ENCODE results near the gene SKI.
"Not testable (repeated sequence)": the region's sequence is repeated elsewhere in the genome, so short reads cannot be mapped to it uniquely, and the experiment has no call there.

Gene SKI

DNA sequence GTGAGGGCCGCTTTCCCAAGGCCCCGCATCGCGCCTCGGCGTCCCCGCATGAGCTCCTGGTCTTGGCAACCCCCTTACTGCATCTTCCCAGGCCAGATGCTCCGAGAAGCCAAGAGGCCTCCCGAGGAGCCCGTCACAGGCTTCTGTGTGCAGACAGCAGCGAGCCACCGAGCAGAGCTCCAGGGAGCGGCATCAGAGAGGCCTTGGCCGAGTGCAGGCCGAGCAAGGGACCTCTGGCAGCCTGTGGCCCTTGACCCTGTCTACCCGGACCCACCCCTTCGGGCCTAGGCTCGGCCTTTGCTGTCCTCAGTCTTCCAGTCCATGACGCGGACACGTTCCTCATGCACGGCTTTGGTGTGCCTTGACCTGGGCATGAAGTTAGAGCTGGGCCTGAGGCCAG lies 99.7 kb downstream of the SKI start:
- DNase-seq, result no peak

DNA sequence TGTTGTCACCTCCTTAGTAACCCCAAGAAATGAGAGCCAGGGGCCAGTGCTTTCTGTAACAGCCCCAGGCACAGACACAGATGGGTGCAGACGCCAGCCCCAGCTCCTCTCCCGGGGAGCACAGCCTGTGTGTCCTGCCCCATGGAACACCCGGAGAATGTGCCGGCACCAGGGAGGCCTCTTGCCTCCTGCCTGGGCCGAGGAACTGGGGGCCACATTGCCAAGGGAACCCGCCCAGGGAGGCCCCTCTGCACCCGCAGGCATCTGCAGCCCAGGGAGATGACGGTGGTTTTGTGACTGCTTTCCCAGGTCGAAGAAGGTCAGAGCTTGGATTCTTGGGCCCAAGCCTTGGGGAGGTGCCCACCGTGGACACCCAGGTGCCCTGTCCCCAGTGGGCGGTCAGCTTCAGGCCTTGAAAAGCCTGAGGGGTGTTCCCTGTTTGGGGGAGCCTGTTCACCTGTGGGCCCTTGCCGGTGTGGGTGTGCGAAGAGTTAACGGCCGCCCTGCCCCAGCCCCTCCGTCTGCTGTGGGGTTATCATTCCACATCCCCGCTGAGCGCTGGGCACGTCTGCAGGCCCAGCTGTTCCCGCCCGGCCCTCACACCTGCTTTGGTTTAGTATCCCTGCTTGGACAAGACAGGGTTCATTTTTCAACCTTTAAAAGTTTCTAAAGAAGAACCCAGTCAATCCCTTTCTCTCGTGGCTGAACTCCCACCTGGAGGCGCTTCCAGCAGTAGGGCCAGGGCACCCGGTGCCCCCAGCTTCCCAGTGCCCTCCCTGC lies 100.7 kb downstream of the SKI start:
- DNase-seq, result no peak

DNA sequence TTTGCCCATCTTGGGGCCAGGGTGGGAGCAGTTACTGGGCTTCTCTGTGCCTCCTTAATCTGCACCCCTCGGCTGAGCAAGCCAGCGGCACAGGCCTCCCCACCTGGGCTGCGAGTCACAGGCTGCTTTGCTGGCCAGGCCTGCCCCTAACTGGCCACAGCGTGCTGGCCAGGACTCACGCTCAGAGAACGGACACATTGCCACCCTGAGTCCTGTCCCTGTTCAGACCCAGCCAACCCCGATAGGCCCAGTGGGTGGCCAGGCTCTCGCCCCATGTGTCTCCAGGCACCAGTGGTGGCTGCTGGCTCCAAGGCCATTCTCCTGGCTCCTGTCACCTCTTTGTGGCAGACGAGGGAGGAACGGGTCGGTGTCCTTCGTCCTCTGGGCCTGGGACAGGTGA lies 101.9 kb downstream of the SKI start:
- no peak for DNase-seq

DNA sequence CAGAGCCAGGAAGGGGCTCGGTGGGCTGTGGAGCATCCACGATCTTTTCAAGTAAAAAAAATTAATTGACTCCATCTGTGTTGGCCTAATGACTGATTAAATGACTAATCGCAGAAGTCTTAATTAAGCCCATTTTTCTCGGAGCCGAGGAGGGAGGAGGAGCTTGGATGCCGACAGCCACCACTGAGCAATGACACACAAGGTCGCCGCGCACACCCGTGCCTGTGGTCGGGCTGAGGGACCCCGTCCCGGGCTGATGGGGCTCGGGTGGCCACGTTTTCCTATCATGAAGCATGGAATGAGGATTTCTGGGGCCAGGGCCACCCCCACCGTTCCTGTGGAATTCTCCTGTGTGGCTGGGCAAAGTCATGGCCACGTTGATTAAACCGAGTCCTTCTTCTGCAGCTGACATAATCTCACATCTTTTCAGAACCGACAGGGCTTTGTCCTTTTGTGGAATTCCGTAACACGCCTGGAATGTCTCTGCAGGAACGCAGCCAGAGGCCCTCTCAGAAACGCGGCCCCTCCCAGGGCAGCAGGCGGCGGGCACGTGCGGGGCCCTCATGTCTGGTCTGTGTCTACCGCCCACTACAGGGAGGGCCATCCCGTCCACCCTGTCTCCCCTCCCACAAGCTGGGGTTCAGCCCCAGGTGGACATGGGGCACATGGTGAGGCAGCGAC lies 102.5 kb downstream of the SKI start:
- no peak for DNase-seq

DNA sequence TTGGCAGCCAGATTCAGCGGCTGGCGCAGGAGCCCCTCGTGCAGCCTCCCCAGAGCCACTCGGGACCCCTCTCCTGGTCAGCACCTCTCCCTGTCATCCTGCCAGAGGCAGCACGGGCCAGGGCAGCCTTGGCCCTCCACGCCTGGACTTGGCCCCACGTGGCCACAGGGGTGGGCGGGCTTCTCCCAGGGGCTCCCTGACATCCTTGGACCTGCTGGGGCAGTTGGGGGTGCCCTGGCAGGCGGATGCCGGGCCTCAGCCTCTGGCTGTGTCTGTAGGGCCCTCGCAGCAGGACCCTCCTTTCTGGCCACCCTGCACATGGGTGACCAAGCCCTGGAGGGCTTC lies 103.1 kb downstream of the SKI start:
- DNase-seq, result no peak

DNA sequence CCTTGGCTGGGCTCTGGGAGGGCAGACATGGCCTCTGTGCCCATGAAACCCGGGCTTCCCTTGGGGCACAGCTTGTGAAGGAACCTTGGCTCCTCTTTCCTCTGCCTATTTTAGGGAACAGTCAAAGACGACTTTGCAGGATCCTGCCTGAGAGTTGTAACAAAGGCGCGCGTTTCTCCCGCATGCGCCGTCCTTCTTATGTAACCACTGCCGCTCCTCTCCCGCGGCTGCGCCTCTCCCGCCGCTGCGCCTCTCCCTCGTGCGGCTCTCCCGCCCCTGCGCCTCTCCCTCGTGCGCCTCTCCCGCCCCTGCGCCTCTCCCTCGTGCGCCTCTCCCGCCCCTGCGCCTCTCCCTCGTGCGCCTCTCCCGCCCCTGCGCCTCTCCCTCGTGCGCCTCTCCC lies 103.5 kb downstream of the SKI start:
- not testable (repeated sequence) for DNase-seq

DNA sequence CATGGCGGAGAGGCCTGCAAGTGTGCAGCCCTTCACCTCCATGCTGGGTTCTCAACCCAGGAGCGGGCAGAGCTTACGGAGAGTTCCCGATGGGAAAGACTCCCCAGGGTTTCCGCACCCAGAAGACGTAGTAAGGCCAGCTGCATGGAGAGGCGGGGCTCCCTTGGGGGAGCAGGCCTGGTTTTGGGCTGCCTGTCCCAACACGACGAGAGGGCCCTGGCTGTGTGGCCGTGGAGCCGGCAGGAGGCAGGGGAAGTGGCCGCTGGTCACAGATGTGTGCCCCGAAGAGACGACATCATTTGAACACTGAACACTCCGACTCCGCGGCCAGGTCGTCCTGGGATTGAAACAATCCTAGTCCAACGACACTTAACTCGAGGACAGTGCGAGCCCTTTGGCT lies 106.2 kb downstream of the SKI start:
- DNase-seq, result no peak

GRCh38 chr1:2334883-2335534 lies 106.9 kb downstream of the SKI start:
- no peak for DNase-seq

GRCh38 chr1:2335721-2336455 lies 107.8 kb downstream of the SKI start:
- DNase-seq, result no peak

GRCh38 chr1:2336499-2336898 lies 108.4 kb downstream of the SKI start:
- DNase-seq, result no peak

DNA sequence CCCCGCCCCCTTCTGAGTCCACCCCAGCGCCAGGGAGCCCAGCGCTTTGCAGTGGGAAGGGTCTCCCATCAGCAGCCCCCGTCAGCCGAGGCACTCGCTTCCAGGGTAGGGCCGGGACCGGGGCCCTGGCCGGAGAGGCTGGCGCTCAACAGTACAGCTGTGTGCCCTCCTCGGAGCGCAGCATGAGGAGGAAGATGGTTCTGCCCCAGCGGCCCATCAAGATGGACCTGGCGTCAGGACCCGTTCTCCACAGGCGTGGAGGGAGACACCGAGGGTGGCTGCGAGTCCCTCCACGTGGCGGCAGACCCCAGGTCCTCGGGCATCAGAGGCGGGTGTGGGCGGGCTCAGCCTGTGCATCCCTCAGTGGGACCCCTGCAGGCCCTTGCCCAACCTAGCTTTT lies 109.0 kb downstream of the SKI start:
- no peak for DNase-seq

DNA sequence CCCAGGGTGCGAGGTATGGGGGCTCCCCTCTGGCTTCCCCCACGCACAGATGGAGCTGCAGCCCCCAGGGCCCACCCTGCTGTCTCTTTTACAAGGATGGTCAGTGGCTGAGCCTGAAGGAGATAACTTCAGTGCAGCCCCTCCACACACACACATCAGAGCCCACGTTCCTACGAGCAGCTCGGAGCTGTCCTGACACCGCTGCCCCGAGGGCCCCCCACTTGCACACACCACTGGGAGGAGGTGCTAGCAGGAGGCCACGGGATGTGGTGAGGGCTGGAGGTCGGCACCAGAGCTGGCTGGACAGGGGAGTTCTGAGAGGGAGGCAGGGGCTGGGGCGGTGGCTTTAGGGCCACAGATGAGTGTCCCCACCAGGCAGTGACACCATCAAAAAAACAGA lies 109.4 kb downstream of the SKI start:
- DNase-seq, result no peak

- no peak for DNase-seq
Observed at GRCh38 chr1:2339206-2340085, 111.3 kb downstream of the SKI start.

- no peak for DNase-seq
Observed at GRCh38 chr1:2340086-2340917, 112.2 kb downstream of the SKI start.

- no peak for DNase-seq
Observed at GRCh38 chr1:2340918-2341254, 112.8 kb downstream of the SKI start.

- no peak for DNase-seq
Observed at GRCh38 chr1:2341706-2342383, 113.7 kb downstream of the SKI start.

DNA sequence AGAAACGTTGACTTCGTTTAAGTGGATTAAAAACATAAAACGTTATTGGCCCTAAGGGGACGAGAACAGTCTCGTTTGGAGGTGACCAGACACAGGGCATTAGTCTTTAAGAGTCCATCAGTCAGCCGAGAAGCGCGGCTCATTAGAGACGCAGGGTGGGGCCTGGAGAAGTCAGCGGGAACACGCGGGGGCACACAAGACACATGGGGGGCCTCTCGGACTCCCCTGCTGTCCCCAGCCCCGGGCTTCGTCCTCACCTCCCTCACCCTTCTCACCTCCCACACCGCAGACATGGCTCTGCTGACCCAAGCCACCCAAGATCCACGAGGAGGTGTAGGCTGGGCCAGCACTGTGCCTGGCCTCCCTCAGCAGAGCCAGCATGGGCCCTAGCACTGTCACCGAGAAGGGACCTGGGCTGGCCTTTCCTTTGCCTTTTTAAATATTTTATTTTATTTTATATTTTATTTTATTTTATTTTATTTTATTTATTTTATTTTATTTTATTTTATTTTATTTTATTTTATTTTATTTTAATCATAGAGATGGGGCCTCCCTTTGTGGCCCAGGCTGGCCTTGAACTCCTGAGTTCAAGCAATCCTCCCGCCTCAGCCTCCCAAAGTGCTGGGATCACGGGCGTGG lies 114.4 kb downstream of the SKI start:
- DNase-seq, result no peak

DNA sequence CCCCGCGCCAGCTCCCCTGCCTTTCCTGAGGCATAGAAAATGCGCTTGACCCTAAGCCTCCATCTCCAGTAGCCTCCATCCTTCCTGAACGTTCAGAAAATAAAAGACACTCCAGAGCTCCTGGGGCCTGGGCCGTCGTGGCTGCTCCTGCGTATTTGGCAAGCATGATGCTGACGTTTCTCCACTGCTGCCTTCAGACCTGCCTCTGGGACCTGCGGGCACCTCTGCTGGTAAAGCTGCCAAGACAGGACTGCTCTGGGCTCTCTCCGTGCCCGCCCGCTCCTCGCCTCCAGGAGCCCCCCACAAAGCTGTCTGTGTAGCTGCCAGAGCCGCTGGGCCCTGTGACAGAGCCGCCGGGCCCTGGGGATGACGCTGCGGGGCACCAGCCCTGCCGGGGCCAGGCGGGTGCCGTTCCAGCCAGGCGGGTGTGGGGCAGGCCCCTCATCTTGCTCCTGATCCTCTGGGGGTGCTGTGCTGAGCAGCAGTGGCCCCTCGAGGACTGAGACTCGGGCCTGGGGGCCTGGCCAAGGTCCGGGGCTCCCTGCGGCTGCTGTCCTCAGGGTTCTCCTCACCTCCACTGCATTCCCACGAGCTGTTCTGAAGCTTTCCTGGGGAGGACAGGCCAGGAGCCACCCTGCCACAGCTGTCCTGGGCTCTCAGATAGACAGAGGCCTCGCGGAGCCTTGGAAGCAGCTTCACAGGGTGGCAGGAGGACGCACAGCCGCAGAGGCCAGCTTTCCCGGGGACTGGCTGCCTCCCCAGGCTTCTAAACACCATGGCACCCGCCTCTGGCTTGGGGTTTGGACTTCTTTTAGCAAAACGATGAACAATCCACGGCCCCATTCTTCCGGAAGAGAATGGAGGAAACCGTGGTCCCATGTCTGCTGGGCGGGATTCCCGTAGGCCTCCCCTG lies 115.2 kb downstream of the SKI start:
- no peak for DNase-seq

DNA sequence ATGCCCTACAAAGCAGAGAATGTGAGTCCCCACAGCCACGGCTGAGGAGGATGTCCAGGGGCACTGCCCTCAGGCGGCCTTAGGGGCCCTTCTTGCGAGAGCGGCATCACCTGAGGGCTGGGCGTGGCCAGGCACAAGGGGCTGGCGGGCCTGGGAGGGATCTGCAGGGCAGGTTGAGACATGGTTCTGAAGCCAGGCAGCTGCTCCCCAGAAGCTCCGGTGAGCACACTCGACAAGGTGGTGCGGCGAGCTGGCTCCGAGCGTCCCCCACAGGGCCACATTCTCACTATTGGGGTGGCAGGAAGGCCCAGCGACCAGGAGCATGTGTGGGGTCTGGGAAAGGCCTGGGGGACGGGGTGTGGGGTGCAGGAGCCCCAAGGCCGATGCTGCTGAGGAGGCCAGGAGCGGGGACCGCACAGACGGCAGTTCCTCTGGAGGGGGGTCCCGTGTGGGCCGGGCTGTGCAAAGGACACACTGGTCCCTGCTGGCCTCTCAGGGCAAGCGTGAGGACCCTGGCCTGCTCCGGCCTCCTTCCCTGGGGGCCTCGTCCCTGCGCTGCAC lies 116.1 kb downstream of the SKI start:
- no peak for DNase-seq
